ENCODE measurements around the gene MRPS27.

The MRPS27 gene

GRCh38 chr5:72319976-72320752, at the start of gene MRPS27, which contains the start of gene PTCD2:
TSS of gene MRPS27 (minus strand) at chr5:72320240. CDS start at chr5:72320221, 19 bp downstream.
TSS of gene PTCD2 (plus strand) at chr5:72320373. CDS start at chr5:72320383, 10 bp downstream.
- DNase-seq: peak; percentile 99

GRCh38 chr5:72369711-72370110, 49.7 kb upstream of the MRPS27 start:
- no peak for DNase-seq

- DNase-seq: no peak
Measured at GRCh38 chr5:72369301-72369700, 49.3 kb upstream of the MRPS27 start.

- no peak for DNase-seq
Measured at GRCh38 chr5:72368271-72368670, 48.2 kb upstream of the MRPS27 start.

GRCh38 chr5:72366324-72366976, 46.4 kb upstream of the MRPS27 start:
- peak; percentile 56 for DNase-seq

DNA sequence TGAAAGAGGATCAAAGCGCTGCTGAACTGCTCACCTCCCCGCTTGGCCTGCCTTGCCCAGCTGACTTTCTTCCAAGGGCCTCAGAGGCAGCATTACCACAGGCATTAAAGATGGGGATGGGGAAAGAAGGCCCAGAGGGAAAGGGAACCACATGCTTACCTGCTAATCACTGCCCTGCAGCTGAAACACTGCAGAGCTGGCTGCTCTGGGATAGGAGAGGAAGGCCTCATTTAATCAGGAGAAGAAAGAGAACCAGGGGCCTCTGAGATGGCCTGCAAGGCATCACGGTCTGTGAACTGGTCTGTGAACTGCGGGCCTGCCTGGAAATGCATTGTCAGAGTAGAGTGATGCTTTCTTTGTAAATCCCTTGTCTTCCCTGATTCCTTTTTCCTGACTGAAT, 44.9 kb upstream of the MRPS27 start:
- no peak for DNase-seq

- no peak for DNase-seq
Measured at GRCh38 chr5:72364171-72364570, 44.1 kb upstream of the MRPS27 start.

- DNase-seq: no peak
Measured at GRCh38 chr5:72363166-72363802, 43.2 kb upstream of the MRPS27 start.

DNA sequence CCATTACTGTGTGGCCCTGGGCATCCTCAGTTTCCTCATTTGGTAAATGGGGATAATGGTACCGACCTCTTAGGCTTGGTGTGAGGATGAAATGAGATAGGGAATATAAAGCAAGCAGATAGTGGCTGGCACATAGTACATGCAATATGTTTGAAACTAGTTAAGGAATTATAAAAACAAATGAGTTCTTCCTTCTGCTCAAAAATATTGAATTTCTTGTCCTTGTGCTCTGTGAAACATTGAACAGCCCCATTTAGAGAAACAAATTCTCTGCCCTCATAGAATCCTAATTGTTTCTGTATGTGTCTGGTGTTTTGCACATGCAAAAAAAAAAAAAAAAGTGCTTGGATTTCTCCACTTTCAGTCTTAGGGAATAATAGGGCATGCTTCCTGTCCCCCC, 39.8 kb upstream of the MRPS27 start:
- no peak for DNase-seq

DNA sequence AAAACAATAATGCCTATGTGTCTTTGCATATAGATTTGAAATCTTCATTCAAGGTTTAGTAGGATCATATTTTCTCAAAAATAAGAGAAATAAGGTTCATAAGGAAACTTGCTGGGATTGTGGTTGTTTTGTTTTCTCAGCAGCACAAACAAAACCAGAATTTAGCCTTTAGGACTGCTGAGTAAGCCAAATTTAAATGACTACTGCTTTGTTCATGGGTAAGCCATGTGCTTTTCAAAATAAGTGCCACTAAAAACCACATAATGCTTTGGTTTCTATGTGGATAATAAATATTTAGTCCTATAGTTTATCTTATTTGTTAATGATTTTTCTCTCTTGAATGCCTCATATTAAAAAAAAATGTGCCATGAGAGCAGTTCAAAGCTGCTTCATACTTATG, 38.9 kb upstream of the MRPS27 start:
- no peak for DNase-seq

DNA sequence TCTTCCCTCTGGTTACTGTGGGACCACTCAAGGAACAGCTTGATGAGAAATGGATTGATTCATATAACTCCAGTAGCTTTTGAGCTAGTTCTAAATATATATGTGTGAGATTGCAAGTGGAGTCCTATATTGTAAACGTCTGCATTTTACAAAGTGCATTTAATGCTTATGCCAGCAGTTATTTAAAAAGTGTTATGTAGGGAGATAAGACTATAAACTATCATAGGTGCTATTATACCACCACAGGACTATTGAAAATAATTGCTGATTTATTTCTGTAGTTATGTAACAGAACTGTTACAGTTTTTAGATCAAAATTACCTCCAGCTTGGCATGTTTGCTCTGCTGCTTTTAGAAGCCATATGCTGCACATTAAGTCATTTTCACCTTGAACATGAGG, 36.3 kb upstream of the MRPS27 start:
- DNase-seq: no peak

GRCh38 chr5:72355706-72356299, 35.8 kb upstream of the MRPS27 start:
- peak; percentile 9 for DNase-seq

GRCh38 chr5:72353046-72353445, 33.0 kb upstream of the MRPS27 start:
- DNase-seq: no peak

DNA sequence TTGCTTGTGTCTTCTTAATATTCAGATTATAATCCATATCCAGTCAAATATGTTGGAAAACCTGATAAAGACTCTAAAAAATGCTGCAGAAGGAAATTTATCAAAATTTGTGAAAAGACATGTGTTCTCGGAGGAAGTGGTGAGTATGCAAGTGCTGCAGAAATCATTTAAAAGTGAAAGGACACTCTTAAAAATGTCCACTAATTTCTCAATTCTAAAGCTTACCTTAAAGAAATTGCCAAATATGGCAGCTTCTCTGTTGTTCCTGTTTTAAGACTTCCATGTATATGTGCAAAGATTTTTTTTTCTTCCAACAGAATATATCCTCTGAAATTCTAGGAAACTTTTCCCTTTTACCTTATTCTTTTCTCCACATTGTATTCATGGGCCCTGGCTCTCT, 32.6 kb upstream of the MRPS27 start:
- no peak for DNase-seq

DNA sequence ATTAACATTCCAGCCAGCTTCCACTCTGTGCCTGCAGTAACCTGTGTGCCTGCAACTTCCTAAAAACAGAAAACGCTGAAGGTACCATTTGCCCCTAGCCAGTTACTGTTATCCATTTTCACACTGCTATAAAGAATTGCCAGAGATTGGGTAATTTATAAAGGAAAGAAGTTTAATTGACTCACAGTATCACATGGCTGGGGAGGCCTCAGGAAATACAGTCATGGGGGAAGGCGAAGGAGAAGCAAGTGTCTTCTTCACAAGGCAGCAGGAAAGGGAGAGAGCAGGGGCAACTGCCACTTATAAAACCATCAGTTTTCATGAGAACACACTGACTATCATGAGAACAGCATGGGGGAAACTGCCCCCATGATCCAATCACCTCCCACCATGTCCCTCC, 31.3 kb upstream of the MRPS27 start:
- DNase-seq: no peak

DNA sequence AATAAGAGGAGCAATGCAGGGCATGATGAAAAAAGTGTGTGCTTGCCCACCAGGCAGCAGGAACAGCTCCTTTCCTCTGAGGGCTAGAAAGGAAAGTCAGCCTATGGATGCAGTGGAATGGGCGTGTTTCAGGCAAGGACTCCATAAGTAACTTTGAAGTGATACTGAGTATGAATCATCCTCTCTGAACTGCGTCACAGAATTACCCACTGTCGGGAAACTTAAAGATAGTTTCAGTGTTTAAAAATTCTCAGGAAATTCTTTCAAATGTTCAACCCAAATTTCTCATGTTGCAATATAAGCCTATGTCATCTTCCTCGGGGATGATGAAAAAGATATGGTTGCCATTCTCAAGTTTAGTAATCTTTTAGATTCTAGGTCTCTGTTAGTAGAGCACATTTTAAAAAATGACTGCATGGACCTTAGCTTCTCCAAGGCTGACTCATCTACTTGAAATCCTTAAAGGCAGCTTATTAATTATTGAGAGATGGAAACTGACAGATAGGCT, 27.8 kb upstream of the MRPS27 start:
- no peak for DNase-seq

GRCh38 chr5:72346398-72346797, 26.4 kb upstream of the MRPS27 start:
- DNase-seq: no peak

DNA sequence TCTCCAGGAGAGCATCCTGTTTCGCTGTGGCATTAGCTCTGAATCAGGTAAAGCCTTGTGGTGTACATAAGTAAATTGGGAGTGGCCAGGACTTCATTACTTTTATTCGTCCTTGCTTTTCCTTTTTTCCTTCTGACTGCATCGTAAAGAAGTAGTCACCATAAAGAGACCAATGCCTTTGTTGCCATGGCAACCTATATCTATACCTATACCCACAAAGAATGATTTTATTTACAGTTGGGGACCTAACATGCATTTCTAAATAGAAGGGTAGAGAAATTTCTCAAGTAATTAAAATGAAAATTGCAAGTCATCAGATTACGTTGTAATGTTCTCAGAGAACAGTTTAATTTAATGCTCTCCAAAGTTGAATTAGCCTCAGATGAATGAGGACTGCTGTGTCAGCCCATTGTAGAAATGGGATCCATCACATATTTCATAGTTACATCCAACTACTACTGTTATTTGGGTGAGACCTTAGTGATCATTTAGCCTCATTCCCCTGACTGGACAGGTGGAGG, 18.7 kb upstream of the MRPS27 start:
- no peak for DNase-seq

GRCh38 chr5:72337159-72337558, 17.1 kb upstream of the MRPS27 start:
- no peak for DNase-seq

DNA sequence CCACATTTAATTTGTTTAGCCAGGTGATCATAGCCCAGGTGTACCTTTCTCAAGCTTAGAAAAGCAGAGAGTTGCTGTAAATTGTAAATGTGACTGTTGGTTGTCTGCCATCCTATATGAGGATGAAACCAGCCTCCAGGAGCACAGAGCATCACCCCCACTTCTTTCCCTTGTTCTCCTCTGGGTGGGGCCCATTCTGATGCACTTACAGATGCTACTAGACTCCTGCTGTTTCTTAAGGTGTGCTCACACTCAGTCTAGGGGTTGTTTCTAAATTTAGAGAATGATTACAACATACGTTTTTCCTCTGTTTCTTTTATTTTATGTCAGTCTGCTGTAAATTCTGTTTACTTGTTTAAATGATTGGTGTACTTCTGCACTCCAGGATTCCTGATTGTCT, 10.7 kb upstream of the MRPS27 start:
- DNase-seq: no peak

DNA sequence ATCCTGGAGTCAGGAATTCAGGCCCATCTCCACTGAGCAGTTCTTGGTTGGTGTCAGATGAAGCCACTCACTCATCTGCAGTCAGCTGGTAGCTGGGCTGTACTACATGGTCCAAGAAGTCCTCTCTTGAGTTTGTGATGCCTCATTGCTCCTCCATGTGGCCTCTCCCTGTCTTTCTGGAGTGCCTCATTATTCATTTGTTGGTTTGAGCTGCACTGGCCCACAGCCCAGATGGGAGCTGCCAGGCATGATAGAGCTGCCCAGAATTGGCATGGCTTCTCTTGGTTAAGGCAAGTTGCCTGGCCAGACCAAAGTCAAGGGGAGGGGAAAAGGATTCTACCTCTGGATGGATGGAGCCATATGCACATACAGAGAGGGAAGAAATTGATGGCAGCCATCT, 8.1 kb upstream of the MRPS27 start:
- peak; percentile 57 for DNase-seq

- DNase-seq: no peak
Measured at GRCh38 chr5:72326306-72326649, 6.2 kb upstream of the MRPS27 start.

DNA sequence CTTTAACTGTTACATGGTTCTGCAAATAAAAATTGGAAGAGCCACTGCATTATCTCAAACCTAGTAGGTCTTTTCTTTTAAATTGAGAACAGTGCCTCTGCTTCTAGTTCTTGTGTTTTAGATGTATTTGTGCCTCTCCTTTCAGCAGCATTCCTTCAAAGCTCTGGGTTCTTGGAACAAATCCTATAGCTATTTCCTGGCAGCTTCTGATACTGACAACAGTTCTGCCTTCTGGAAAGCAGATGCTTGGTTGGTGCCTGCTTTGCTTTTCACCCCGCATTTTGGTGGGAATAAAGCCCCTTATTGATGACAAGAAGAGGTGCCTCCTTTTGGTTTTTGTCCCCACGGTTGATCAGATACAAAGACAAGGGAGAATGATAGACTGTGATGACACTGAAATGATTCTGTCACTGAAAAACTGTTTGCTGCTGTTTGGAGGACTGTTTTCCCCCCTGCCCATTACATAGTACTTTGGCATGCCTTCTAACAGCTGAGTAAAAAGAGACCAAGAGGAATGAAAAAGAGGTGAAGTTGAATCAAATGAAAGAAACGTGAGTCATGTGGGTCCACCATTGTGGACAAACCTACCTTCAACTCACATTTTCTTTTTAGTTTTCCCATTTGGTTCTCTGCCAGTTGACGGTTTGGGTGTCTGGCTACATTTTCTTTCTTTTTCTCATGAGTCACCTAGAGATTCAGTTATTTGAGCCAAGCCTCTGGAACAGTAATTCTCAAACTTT, 5.7 kb upstream of the MRPS27 start:
- no peak for DNase-seq
